OCI-LY1 (cell line): ENCODE data around the gene ARHGEF16.

Experiments used
- EZH2 ChIP-seq: fragments of 200-600 bp; sonication (generic), shearing (Covaris generic); IDR thresholded peaks from 2 replicates; pipeline ENCODE4 v1.8.0; 2017; ENCODE audit warnings: borderline replicate concordance, mixed run types, mild to moderate bottlenecking, antibody characterized with exemption, low read length, moderate library complexity, mixed read lengths
- TF ChIP-seq, protein P1 (sequence below): fragments of 200-600 bp; sonication (generic), shearing (Covaris generic); IDR thresholded peaks from 2 replicates; pipeline ENCODE4 v1.5.1; 2017; ENCODE audit warnings: mild to moderate bottlenecking, antibody characterized with exemption, low read length, moderate library complexity, mixed read lengths

DNA sequence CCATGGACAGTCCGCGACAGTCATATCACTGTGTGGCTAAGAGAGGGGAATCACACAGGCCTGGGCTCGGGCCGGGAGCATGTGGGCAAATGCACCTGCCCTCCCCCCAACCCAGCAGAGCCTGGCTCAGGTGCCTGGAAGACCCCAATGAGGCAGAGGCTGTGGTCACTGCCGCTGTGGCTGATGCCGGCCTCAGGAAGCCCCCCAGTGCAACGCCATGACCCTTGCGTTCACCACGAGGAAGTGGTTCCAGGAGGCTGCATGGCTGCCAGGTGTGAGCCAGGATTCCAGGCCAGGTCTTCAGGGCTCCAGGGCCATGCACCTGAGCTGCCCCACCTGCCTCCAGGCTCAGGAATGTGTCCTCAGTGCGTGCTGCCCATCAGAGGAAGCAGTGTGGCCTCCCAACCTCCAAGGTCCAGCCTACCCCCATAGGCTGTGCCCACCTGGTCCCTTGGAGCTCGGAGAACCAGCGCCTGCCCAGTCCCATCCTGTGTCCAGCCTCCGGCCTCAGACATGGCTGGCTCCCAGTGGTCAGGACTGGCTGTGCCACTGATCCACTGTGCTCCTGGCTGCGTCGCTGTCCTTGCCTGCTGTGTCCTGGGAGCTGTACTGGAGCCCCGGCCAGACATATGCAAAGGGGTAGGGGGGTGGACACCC, 8.0 kb downstream of the ARHGEF16 start:
- TF ChIP-seq EZH2 = no peak
- TF ChIP-seq, protein P1, sequence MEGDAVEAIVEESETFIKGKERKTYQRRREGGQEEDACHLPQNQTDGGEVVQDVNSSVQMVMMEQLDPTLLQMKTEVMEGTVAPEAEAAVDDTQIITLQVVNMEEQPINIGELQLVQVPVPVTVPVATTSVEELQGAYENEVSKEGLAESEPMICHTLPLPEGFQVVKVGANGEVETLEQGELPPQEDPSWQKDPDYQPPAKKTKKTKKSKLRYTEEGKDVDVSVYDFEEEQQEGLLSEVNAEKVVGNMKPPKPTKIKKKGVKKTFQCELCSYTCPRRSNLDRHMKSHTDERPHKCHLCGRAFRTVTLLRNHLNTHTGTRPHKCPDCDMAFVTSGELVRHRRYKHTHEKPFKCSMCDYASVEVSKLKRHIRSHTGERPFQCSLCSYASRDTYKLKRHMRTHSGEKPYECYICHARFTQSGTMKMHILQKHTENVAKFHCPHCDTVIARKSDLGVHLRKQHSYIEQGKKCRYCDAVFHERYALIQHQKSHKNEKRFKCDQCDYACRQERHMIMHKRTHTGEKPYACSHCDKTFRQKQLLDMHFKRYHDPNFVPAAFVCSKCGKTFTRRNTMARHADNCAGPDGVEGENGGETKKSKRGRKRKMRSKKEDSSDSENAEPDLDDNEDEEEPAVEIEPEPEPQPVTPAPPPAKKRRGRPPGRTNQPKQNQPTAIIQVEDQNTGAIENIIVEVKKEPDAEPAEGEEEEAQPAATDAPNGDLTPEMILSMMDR = no peak
